Measurements from ENCODE around the gene CRYBG2.

Gene CRYBG2

GRCh38 chr1:26282401-26282918, 71.5 kb downstream of the CRYBG2 start:
- no peak overlapping the region for H3K4me3 ChIP-seq (ENCODE audit: low read depth, low read length)
- no peak for TF ChIP-seq CTCF (IDR thresholded peaks at IDR 0.05; ENCODE audit: low read depth, low read length, missing control alignments)
- DNase-seq (ENCODE audit: low read depth) = no peak

- H3K4me3 ChIP-seq (ENCODE audit: low read depth, low read length) = no peak overlapping the region
- DNase-seq (ENCODE audit: low read depth) = no peak
- no peak for TF ChIP-seq CTCF (IDR thresholded peaks at IDR 0.05; ENCODE audit: low read depth, low read length, missing control alignments)
Observed at GRCh38 chr1:26281971-26282370, 72.0 kb downstream of the CRYBG2 start.

GRCh38 chr1:26281091-26281958, 72.6 kb downstream of the CRYBG2 start:
- no peak for DNase-seq (ENCODE audit: low read depth)
- H3K4me3 ChIP-seq (ENCODE audit: low read depth, low read length) = peak overlapping the region; percentile 83
- TF ChIP-seq CTCF (IDR thresholded peaks at IDR 0.05; ENCODE audit: low read depth, low read length, missing control alignments) = no peak

- no peak for TF ChIP-seq CTCF (IDR thresholded peaks at IDR 0.05; ENCODE audit: low read depth, low read length, missing control alignments)
- DNase-seq (ENCODE audit: low read depth) = no peak
- peak overlapping the region; percentile 83 for H3K4me3 ChIP-seq (ENCODE audit: low read depth, low read length)
Observed at GRCh38 chr1:26280333-26281042, 73.4 kb downstream of the CRYBG2 start.

GRCh38 chr1:26279456-26280332, 74.2 kb downstream of the CRYBG2 start, which contains the start of gene SH3BGRL3:
Gene SH3BGRL3 (plus strand): TSS chr1:26280086. CDS start chr1:26280156, 70 bp downstream.
- peak; percentile 41 for TF ChIP-seq CTCF (IDR thresholded peaks at IDR 0.05; ENCODE audit: low read depth, low read length, missing control alignments)
- peak within 1 kb of the TSS; percentile 83 for H3K4me3 ChIP-seq (ENCODE audit: low read depth, low read length)
- no peak for DNase-seq (ENCODE audit: low read depth)

GRCh38 chr1:26278724-26279455, 75.0 kb downstream of the CRYBG2 start:
- no peak for TF ChIP-seq CTCF (IDR thresholded peaks at IDR 0.05; ENCODE audit: low read depth, low read length, missing control alignments)
- H3K4me3 ChIP-seq (ENCODE audit: low read depth, low read length) = peak overlapping the region; percentile 83
- no peak for DNase-seq (ENCODE audit: low read depth)
